K562 (cell line): ENCODE results near the gene AMH. TPM values are rescaled to one million over a fixed set of nuclear protein-coding genes. Genes with fewer than 3 reads are reported as not detected.

Experiments
- ATAC-seq: fragments of 200-7000 bp; cut with Tn5 transposase; 3 replicates; pipeline ENCODE4 v1.9.1; 2020; ENCODE audit warnings: moderate library complexity
- BruUV-seq: library from RNA; stranded (reverse); fragments of 400-500 nt; replicated peaks from 2 replicates; lab custom pipeline; 2021; lab: Mats Ljungman, UMichigan
- CTCF ChIA-PET: fragments of 300-600 bp; formaldehyde crosslinking; extraction: SDS; loops from one replicate; lab custom pipeline; 2021; ENCODE audit warnings: low intra/inter-chr PET ratio; lab: Yijun Ruan, JAX
- POLR2A ChIA-PET: fragments of 300-600, 350-650 bp; sonication (Branson Sonifier 250); formaldehyde crosslinking; extraction: SDS; loops from one replicate; lab custom pipeline; 2021; ENCODE audit warnings: antibody characterized with exemption, inconsistent platforms; lab: Yijun Ruan, JAX
- DNase-seq, 4 experiments: peaks; one replicate each; pipeline versions ENCODE4 v3.0.0 to v3.0.0-alpha.2; 2011 to 2018; ENCODE audit warnings: low spot score in 3 of 4, mixed read lengths in 3 of 4; ENCODE audit errors: extremely low read depth in 1 of 4
- FAIRE-seq: peaks from 2 replicates; lab custom pipeline; 2011; peaks lifted over from hg19 to GRCh38; lab: Jason Lieb, UNC
- H2AFZ ChIP-seq: 2 replicates; pipeline ENCODE4 v1.6.0; 2011; ENCODE audit warnings: low read depth, low read length, control low read depth, inconsistent platforms
- H3K27ac ChIP-seq: fragments of 200-600 bp; 3 replicates; pipeline ENCODE4 v1.8.0; 2011; ENCODE audit warnings: low read depth, mild to moderate bottlenecking, control low read depth, inconsistent platforms, low read length, moderate library complexity, mixed read lengths; ENCODE audit errors: extremely low read depth
- H3K27me3 ChIP-seq, 2 experiments: fragments of 300-600 bp in 1 of 2; 2 replicates in 1 of 2; 3 replicates in 1 of 2; pipeline versions ENCODE4 v1.6.0 to v1.8.0; 2011; ENCODE audit warnings: inconsistent platforms in 2 of 2, low read length in 2 of 2, mild to moderate bottlenecking in 1 of 2, mixed read lengths in 1 of 2, moderate library complexity in 1 of 2; ENCODE audit not compliant: control insufficient read depth in 2 of 2, insufficient read depth in 2 of 2
- H3K36me3 ChIP-seq: fragments of 300-600 bp; 3 replicates; pipeline ENCODE4 v1.8.0; 2011; ENCODE audit warnings: mild to moderate bottlenecking, low read length, inconsistent platforms; ENCODE audit not compliant: control insufficient read depth, insufficient read depth
- H3K4me1 ChIP-seq, 2 experiments: fragments of 200-600 bp in 1 of 2; replicated peaks in 1 of 2; 2 replicates in 1 of 2; 3 replicates in 1 of 2; pipeline versions ENCODE4 v1.5.1 to v1.8.0; 2011; ENCODE audit warnings: inconsistent platforms in 2 of 2, low read length in 2 of 2, mild to moderate bottlenecking in 1 of 2, mixed read lengths in 1 of 2, moderate library complexity in 1 of 2; ENCODE audit not compliant: control insufficient read depth in 2 of 2, insufficient read depth in 2 of 2
- H3K4me2 ChIP-seq: 2 replicates; pipeline ENCODE4 v1.6.1; 2011; ENCODE audit warnings: low read length, control low read depth, inconsistent platforms, mixed read lengths; ENCODE audit not compliant: insufficient read depth
- H3K4me3 ChIP-seq: fragments of 200-600 bp; sonication (generic), shearing (Covaris generic); 2 replicates; pipeline ENCODE4 v1.5.1; 2016; ENCODE audit warnings: control low read depth, inconsistent platforms
- H3K79me2 ChIP-seq: fragments of 200-600 bp; 3 replicates; pipeline ENCODE4 v1.8.0; 2011; ENCODE audit warnings: low read length, inconsistent platforms; ENCODE audit not compliant: control insufficient read depth, insufficient read depth
- H3K9ac ChIP-seq, 2 experiments: 2 replicates each; pipeline versions ENCODE4 v1.6.0 to v1.6.1; 2011; ENCODE audit warnings: low read depth in 2 of 2, low read length in 2 of 2, control low read depth in 1 of 2, inconsistent platforms in 1 of 2, mild to moderate bottlenecking in 1 of 2, mixed read lengths in 1 of 2; ENCODE audit not compliant: insufficient read depth in 1 of 2
- H3K9me1 ChIP-seq: one replicate; pipeline ENCODE4 v1.6.0; 2011; ENCODE audit warnings: inconsistent platforms, mild to moderate bottlenecking, low read length, moderate library complexity; ENCODE audit not compliant: control insufficient read depth, insufficient read depth
- H3K9me3 ChIP-seq: replicated peaks from 2 replicates; pipeline ENCODE4 v1.5.1; 2011; ENCODE audit warnings: low read depth, low read length, inconsistent platforms; ENCODE audit not compliant: control insufficient read depth, insufficient read depth
- H4K20me1 ChIP-seq: replicated peaks from 2 replicates; pipeline ENCODE4 v1.6.1; 2011; ENCODE audit warnings: low read length, inconsistent platforms, mixed read lengths; ENCODE audit not compliant: control insufficient read depth, insufficient read depth
- ZFP36 ChIP-seq: fragments of 150-350 bp; IDR thresholded peaks from 2 replicates; pipeline ENCODE4 v1.6.1; 2018; ENCODE audit warnings: low read length, low read depth; ENCODE audit not compliant: partially characterized antibody
- WGBS: fragments of 100-300 bp; shearing (Covaris generic); methylation state at CpG from one replicate; pipeline ENCODE4 v1.1.6; 2016; ENCODE audit warnings: low coverage, mixed read lengths; ENCODE audit not compliant: insufficient coverage; ENCODE audit errors: missing lambda C conversion rate; 5-methylcytosine and 5-hydroxymethylcytosine counted together
- in situ Hi-C: fragments of 300-500 bp; cut with MboI; formaldehyde crosslinking; loops from 4 replicates; pipeline ENCODE4 v1.15.0; 2018; ENCODE audit warnings: inconsistent platforms, mixed read lengths
- intact Hi-C: fragments of 100-400 bp; cut with micrococcal nuclease; formaldehyde crosslinking; loops from 2 replicates; pipeline ENCODE4 v1.14.2; 2022
- polyA plus RNA-seq, 8 experiments: library from polyadenylated mRNA; depleted of rRNA in 4 of 8; stranded (reverse) in 5 of 8; unstranded in 3 of 8; fragments of >200 nt; fragmentation: Nextera tagmentation in 2 of 8; fragmentation: Illumina TruSeq in 1 of 8; extraction: Ambion mirVana in 2 of 8; extraction: Trizol in 1 of 8; gene quantifications; 2 replicates each; pipeline versions ENCODE4 v1.2.1 to v1.2.3, GENCODE V29; 2011 to 2014; ENCODE audit warnings: inconsistent platforms in 1 of 8, missing spikeins in 1 of 8
- total RNA-seq, 7 experiments: library from RNA; depleted of rRNA in 6 of 7; stranded (reverse); fragments of >200 nt in 6 of 7; fragmentation: Illumina TruSeq in 2 of 7; extraction: Trizol in 2 of 7; gene quantifications; 2 replicates each; pipeline versions ENCODE4 v1.2.1 to v1.2.3, GENCODE V29; 2011 to 2021; ENCODE audit warnings: low replicate concordance in 1 of 7
- TF ChIP-seq, protein P1 (sequence below): fragments of 200-600 bp; sonication (generic); IDR thresholded peaks from one replicate; pipeline ENCODE4 v1.6.1; 2012; ENCODE audit warnings: mild to moderate bottlenecking, low read depth, low read length, inconsistent platforms

The AMH gene
- total and polyA plus RNA-seq, 9 of the 15 experiments (the other 6 are each of a cell fraction or from before 2014, with no cell fraction given): 0.29 to 27.4 (median 2.6) TPM; not detected in 2

DNA sequence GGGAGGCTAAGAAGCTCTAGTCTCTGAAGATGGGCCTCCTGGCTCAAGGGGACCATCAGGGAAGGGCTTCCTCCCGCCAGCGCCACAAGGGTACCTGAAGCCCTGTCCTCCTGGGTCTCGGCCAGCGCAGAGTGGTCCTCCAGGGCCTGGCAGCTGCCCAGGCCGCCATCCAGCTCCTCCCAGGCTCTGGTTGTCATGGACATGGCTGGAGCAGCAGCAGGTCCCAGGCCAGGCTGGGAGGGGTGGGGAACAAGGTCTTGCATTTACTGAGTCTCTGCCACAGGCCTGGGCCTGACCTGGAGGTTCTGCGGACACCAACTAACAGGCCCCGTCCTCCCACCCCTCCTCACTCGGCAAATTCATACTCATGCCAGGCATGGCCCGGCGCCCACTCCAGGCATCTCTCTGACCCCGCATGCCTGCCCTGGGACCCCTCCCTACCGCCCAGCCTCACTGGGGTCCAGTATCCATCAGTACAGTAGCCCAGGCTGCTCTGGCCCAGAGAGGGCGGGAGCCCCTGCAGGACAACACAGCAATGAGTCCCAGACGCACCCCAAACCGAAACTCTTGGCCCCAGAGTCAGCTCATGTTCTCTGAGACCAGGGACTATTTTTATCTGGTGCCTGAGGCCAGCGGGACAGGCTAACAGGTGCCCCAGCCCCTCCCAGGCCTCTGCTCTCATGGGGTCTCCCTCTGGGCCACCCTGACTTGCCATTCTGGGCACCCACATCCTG is 6.2 kb downstream of the AMH start:
- WGBS: 78% methylated on average over 16 of the region's 16 CpGs
- FAIRE-seq (no peak), ATAC-seq (no peak), DNase-seq (no peak)
- H3K4me1 ChIP-seq: peaks cover 3 to 54% of the 10 kb centered on the region in 2 experiments; a peak in 3 of 5 replicates
- in situ Hi-C loops (no loop called here), intact Hi-C loops (no loop called here)
- ChIA-PET CTCF (no interaction called here), POLR2A (interaction anchor here (0.6 to 1.5 kb wide), 6 partner anchors 8 to 22 kb away, joined by 3 to 6 read pairs (median 4); no protein-coding TSS in a partner anchor)
- no TSS peak for BruUV-seq
- H2AFZ ChIP-seq: no peak overlapping the region
- TF ChIP-seq, protein P1, sequence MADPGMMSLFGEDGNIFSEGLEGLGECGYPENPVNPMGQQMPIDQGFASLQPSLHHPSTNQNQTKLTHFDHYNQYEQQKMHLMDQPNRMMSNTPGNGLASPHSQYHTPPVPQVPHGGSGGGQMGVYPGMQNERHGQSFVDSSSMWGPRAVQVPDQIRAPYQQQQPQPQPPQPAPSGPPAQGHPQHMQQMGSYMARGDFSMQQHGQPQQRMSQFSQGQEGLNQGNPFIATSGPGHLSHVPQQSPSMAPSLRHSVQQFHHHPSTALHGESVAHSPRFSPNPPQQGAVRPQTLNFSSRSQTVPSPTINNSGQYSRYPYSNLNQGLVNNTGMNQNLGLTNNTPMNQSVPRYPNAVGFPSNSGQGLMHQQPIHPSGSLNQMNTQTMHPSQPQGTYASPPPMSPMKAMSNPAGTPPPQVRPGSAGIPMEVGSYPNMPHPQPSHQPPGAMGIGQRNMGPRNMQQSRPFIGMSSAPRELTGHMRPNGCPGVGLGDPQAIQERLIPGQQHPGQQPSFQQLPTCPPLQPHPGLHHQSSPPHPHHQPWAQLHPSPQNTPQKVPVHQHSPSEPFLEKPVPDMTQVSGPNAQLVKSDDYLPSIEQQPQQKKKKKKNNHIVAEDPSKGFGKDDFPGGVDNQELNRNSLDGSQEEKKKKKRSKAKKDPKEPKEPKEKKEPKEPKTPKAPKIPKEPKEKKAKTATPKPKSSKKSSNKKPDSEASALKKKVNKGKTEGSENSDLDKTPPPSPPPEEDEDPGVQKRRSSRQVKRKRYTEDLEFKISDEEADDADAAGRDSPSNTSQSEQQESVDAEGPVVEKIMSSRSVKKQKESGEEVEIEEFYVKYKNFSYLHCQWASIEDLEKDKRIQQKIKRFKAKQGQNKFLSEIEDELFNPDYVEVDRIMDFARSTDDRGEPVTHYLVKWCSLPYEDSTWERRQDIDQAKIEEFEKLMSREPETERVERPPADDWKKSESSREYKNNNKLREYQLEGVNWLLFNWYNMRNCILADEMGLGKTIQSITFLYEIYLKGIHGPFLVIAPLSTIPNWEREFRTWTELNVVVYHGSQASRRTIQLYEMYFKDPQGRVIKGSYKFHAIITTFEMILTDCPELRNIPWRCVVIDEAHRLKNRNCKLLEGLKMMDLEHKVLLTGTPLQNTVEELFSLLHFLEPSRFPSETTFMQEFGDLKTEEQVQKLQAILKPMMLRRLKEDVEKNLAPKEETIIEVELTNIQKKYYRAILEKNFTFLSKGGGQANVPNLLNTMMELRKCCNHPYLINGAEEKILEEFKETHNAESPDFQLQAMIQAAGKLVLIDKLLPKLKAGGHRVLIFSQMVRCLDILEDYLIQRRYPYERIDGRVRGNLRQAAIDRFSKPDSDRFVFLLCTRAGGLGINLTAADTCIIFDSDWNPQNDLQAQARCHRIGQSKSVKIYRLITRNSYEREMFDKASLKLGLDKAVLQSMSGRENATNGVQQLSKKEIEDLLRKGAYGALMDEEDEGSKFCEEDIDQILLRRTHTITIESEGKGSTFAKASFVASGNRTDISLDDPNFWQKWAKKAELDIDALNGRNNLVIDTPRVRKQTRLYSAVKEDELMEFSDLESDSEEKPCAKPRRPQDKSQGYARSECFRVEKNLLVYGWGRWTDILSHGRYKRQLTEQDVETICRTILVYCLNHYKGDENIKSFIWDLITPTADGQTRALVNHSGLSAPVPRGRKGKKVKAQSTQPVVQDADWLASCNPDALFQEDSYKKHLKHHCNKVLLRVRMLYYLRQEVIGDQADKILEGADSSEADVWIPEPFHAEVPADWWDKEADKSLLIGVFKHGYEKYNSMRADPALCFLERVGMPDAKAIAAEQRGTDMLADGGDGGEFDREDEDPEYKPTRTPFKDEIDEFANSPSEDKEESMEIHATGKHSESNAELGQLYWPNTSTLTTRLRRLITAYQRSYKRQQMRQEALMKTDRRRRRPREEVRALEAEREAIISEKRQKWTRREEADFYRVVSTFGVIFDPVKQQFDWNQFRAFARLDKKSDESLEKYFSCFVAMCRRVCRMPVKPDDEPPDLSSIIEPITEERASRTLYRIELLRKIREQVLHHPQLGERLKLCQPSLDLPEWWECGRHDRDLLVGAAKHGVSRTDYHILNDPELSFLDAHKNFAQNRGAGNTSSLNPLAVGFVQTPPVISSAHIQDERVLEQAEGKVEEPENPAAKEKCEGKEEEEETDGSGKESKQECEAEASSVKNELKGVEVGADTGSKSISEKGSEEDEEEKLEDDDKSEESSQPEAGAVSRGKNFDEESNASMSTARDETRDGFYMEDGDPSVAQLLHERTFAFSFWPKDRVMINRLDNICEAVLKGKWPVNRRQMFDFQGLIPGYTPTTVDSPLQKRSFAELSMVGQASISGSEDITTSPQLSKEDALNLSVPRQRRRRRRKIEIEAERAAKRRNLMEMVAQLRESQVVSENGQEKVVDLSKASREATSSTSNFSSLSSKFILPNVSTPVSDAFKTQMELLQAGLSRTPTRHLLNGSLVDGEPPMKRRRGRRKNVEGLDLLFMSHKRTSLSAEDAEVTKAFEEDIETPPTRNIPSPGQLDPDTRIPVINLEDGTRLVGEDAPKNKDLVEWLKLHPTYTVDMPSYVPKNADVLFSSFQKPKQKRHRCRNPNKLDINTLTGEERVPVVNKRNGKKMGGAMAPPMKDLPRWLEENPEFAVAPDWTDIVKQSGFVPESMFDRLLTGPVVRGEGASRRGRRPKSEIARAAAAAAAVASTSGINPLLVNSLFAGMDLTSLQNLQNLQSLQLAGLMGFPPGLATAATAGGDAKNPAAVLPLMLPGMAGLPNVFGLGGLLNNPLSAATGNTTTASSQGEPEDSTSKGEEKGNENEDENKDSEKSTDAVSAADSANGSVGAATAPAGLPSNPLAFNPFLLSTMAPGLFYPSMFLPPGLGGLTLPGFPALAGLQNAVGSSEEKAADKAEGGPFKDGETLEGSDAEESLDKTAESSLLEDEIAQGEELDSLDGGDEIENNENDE: no peak
- TF ChIP-seq ZFP36: peak; percentile 12
- H3K4me2 ChIP-seq: no peak overlapping the region
- no peaks in the 10 kb centered on the region for H3K27me3 ChIP-seq
- H3K36me3 ChIP-seq: no peaks in the 10 kb centered on the region
- no peak overlapping the region for H3K27ac ChIP-seq
- no peaks in the 10 kb centered on the region for H4K20me1 ChIP-seq
- H3K9me1 ChIP-seq: no peaks in the 10 kb centered on the region
- no peaks in the 10 kb centered on the region for H3K79me2 ChIP-seq
- H3K4me3 ChIP-seq: no peak overlapping the region
- H3K9me3 ChIP-seq: no peaks in the 10 kb centered on the region
- H3K9ac ChIP-seq: peak overlapping the region in 1 of 2 experiments; percentile 35; a peak in 2 of 4 replicates
